Activated T-helper 1 cell treated with anti-CD3 and anti-CD28 coated beads, Interleukin-2, amount 50 U/mL, for 16 hours (primary cell): ENCODE measurements around the gene HDX.
"Not testable (repeated sequence)": the region's sequence is repeated elsewhere in the genome, so short reads cannot be mapped to it uniquely, and the experiment has no call there.

Experiments used
- DNase-seq, 2 donors: peaks; one replicate each; pipeline ENCODE4 v3.0.0-alpha.2; 2020; ENCODE audit warnings: low read depth in 1 of 2, low spot score in 1 of 2

HDX gene

GRCh38 chrX:84340968-84341367 is 161.3 kb downstream of the HDX start:
- no peak for DNase-seq

- DNase-seq = no peak
Observed at GRCh38 chrX:84339507-84340364, 162.5 kb downstream of the HDX start.

GRCh38 chrX:84336646-84337045 is 165.6 kb downstream of the HDX start:
- DNase-seq = no peak

GRCh38 chrX:84335121-84335520 is 167.1 kb downstream of the HDX start:
- DNase-seq = no peak

GRCh38 chrX:84322083-84322827 is 180.0 kb downstream of the HDX start:
- no peak for DNase-seq

- DNase-seq = no peak
Observed at GRCh38 chrX:84320614-84321013, 181.6 kb downstream of the HDX start.

- DNase-seq = no peak
Observed at GRCh38 chrX:84320023-84320422, 182.2 kb downstream of the HDX start.

GRCh38 chrX:84318661-84319060 is 183.6 kb downstream of the HDX start:
- DNase-seq = no peak

- DNase-seq = not testable (repeated sequence)
Observed at GRCh38 chrX:84315946-84316345, 186.3 kb downstream of the HDX start.
